NCI-H146 (cell line): ENCODE measurements around the gene TTC23L.
A peak's percentile ranks its signal among the peaks of the same experiment; 100 is the strongest.
"Not testable (repeated sequence)": the region's sequence is repeated elsewhere in the genome, so short reads cannot be mapped to it uniquely, and the experiment has no call there.

Experiments
- DNase-seq: peaks from one replicate; lab custom pipeline; 2025; lab: John Stamatoyannopoulos, UW

Gene TTC23L

GRCh38 chr5:34923256-34923655, 84.3 kb downstream of the TTC23L start:
- DNase-seq = not testable (repeated sequence)

DNA sequence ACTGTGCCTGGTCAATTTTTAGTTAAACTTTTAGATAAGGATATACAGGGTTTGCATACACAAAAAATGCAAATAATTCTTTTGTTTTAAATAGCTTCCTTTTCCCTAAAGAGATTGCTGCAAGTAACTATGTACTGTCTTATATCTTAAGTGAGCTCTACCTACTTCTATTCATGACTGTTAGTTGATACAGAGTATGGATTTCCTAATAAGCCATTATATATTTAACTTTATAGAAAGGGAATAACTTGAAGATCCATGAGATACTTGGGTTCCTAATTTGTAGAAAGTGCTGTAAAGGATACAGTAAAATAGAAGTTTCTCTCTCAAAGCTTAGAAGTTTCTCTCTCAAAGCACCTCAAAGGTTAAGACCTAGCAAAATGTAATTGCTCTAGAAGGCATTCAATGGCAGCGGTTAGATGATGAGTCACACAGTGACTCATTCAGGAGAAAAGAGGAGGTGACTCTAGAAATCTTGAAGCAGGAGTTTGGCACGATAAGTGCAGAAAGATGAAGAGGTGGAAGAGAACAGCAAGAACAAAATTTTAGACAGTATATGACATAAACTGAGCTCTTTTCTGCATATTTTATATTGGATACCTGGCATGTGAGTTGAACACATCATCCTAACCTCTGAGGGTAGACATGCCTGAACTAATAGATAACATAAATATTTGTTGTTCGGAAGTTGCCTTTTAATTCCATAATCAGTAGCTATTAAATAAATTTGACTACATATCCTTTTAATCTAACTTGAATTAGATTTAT, 84.9 kb downstream of the TTC23L start:
- DNase-seq = no peak

DNA sequence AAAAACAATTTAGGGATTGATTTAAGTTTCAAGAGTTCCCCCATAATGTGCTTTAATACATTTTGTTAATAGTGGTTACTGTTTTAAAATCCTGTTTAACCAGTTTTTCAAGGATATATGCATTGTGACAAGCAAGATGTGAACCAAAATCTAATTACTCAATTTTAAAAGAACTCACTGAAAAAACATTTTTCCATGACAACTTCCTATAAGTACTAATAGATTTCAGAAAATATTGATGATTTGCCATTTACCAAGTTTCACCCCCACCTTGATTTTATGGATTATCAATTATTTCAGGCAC, 85.5 kb downstream of the TTC23L start:
- no peak for DNase-seq

DNA sequence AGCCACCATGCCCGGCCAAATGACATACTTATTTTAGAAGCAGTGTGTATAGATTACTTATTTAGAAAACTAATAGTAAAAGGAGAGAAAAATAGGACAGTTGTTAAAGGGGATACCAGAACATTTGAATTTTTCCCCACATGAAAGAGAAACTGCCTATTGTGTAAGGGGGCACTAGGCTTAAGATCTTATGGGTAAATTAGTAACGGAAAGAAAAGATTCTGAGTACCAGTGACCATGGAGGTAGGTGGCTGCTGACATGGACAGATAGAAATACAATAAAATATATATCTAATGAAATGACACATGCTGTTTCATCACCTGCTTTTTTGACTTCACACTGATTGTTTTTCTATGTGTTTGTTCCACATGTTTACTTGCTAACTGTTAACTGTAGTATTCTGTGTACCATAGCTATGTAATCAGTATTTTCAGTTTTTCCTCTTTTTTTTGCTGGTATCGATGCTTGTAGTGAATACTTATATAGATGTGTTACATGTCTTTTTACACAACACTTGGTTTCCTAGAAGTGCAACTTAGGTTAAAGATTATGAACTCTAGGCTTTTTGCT, 87.4 kb downstream of the TTC23L start:
- no peak for DNase-seq

DNA sequence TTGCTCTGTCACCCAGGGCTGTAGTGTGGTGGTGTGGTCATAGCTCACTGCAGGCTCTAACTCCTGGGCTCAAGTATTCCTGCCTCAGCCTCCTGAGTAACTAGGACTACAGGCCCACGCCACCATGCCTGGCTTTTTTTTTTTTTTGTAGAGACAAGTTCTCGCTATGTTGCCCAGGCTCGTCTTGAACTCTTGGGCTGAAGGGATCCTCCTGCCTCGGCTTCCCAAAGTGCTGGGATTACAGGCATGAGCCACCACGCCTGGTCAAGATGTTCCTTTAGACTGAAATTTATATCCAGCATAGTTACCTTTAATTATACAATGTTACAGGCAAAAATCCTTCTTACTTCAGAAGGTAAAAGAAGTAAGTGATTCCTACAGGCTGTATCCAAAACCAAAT, 88.8 kb downstream of the TTC23L start:
- DNase-seq = no peak

DNA sequence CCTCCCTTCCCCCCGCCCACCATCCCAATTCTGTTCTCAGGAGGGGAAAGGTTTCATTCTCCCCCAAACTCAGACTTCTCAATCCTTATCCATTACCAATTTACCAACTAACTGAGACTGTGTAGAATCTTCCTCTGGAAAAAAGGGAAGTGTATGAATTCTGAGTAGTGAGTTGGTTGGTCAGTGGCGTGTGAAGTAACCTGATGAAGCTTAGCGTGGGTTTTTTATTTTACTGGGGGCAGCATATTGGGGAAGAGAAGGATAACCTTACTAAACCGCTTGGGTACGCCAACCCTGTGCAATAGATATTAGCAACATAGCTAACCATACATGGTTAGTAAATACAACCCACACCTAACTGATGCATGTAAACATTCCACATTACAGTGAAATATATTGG, 89.3 kb downstream of the TTC23L start:
- no peak for DNase-seq

DNA sequence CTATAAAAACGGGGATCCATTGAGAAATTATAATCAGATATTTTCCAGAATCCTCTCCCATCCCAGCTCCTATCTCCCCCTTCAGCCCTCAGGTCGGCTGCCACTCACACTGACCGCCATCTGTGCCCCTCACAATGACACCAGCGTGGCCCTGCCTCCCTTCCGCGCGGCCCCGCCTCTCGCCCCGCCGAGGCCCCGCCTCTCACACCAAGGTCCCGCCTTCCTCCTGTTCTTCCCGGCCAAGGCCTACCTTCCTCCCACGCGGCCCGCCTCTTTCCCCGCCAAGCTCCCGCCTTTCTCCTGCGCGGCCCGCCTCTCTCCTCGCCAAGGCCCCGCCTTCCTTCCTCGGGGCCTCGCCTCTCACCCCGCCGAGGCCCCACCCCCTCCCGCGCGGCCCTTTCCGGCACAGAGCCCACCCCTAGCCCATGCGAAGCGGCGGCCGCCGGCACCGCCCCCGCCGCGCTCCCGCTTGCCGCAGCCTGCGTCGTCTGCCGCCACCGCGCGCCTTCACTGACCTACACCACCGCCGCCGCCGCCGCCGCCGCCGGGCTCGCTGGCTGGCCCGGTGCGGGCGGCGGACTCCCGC, 90.3 kb downstream of the TTC23L start, which contains the start of gene DNAJC21:
Gene DNAJC21, plus strand, starts transcription at position 426 of the 586 bp plus-strand sequence. CDS start 261 bp downstream, outside the sequence.
- DNase-seq = peak; percentile 98

- peak; percentile 88 for DNase-seq
Measured at GRCh38 chr5:34929720-34930461, 90.9 kb downstream of the TTC23L start.

DNA sequence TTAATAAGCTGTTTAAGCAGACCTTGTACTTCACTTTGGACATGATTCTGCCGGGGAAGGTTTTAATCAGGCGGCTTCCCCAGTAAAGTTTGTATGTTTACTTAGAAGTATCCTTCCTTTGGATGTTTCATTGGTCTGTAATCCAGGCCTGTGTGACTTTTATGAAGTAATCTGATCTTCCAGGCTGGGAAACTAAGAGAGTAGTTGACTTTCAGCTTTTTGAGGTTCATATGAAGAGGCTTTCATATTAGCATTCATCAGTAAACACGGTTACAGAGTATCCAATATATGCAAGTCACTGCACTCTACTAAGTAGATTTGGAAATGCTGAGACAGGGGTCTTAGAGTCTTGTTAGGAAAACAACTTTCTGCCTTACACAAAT, 91.5 kb downstream of the TTC23L start:
- DNase-seq = no peak

DNA sequence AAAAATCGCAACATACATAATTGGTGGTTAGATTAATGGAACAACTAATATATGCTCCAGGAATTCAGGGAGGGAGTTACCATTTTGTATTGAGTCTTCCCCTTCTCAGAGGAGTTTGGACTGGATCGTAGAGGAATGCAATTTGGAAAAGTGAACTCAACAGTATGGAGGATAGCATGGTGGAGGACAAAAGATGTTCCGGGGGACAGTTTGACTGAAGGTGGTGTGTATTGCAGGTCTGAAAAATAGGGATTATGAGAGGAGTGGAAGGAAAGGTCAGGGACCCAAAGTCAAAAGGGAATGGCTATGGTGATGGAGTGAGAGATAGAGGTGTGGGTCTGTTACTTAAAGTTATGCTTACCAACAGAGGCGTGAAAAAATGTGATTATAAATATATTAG, 91.9 kb downstream of the TTC23L start:
- DNase-seq = no peak

GRCh38 chr5:34932947-34933346, 94.0 kb downstream of the TTC23L start:
- no peak for DNase-seq

GRCh38 chr5:34941936-34942335, 103.0 kb downstream of the TTC23L start:
- DNase-seq = no peak

GRCh38 chr5:34944044-34944443, 105.1 kb downstream of the TTC23L start:
- DNase-seq = no peak

- no peak for DNase-seq
Measured at GRCh38 chr5:34944460-34945047, 105.6 kb downstream of the TTC23L start.
